ENCODE data around the gene COBL. TPM values are rescaled to one million over a fixed set of nuclear protein-coding genes. Genes with fewer than 3 reads are reported as not detected.

The COBL gene
- total RNA-seq, 1 experiment from 2014 or later: 63.6 TPM

- H3K4me3 Mint-ChIP-seq (ENCODE audit: unreplicated experiment): no peak overlapping the region
- intact Hi-C loops (cut with micrococcal nuclease; ENCODE audit: unreplicated experiment): no loop called here
- no peak overlapping the region for H3K27ac Mint-ChIP-seq (ENCODE audit: unreplicated experiment)
- no peak for TF ChIP-seq CTCF (IDR thresholded peaks at IDR 0.05; ENCODE audit: insufficient read depth in 1 of 2, low read depth in 1 of 2, low read length in 1 of 2, severe bottlenecking in 1 of 2, unreplicated experiment in 1 of 2)
- peaks cover 7% of the 10 kb centered on the region for H3K4me1 Mint-ChIP-seq (ENCODE audit: low read depth, unreplicated experiment)
- Histone ChIP-seq H3K9me3 (0 out of 2 replicates have a peak, but pooled peaks cover 4% of the 10 kb centered on the region), H3K4me1 (0 out of 2 replicates have a peak, but pooled peaks cover 4% of the 10 kb centered on the region), H3K36me3 (ENCODE audit: control insufficient read depth, insufficient read depth, low read length) (no peaks in the 10 kb centered on the region; the same call in 1 of the 2 replicates), H3K27me3 (replicated peaks; ENCODE audit: control insufficient read depth, insufficient read depth, low read length) (no peaks in the 10 kb centered on the region), H3K4me3 (ENCODE audit: low read depth, low read length) (no peak overlapping the region)
- CTCF ChIA-PET: interaction anchor here (0.7 kb wide), 1 partner anchor 60 kb away, joined by 3 read pairs; no protein-coding TSS in a partner anchor
- POLR2A ChIA-PET: no interaction called here
- no peak for DNase-seq
- no peaks in the 10 kb centered on the region for H3K27me3 Mint-ChIP-seq (ENCODE audit: insufficient read depth, unreplicated experiment)
- H3K9me3 Mint-ChIP-seq (ENCODE audit: unreplicated experiment): peaks cover 10% of the 10 kb centered on the region
- BruUV-seq (replicated peaks): no TSS peak
- peaks cover 1% of the 10 kb centered on the region for H3K36me3 Mint-ChIP-seq (ENCODE audit: insufficient read depth, unreplicated experiment)
Measured at GRCh38 chr7:51102828-51103227, 213.8 kb downstream of the COBL start.

- Mint-ChIP-seq H3K4me1 (ENCODE audit: low read depth, unreplicated experiment) (peaks cover 7% of the 10 kb centered on the region), H3K4me3 (ENCODE audit: unreplicated experiment) (no peak overlapping the region), H3K9me3 (ENCODE audit: unreplicated experiment) (peaks cover 13% of the 10 kb centered on the region), H3K27me3 (ENCODE audit: insufficient read depth, unreplicated experiment) (no peaks in the 10 kb centered on the region), H3K27ac (ENCODE audit: unreplicated experiment) (no peak overlapping the region), H3K36me3 (ENCODE audit: insufficient read depth, unreplicated experiment) (no peaks in the 10 kb centered on the region)
- 0 out of 2 replicates have a peak, but pooled peaks cover 4% of the 10 kb centered on the region for H3K4me1 ChIP-seq
- no TSS peak for BruUV-seq (replicated peaks)
- no peak for DNase-seq
- POLR2A ChIA-PET: no interaction called here
- H3K9me3 ChIP-seq: peaks cover 8% of the 10 kb centered on the region; the same call in 1 of the 2 replicates
- TF ChIP-seq CTCF (IDR thresholded peaks at IDR 0.05; ENCODE audit: insufficient read depth in 1 of 2, low read depth in 1 of 2, low read length in 1 of 2, severe bottlenecking in 1 of 2, unreplicated experiment in 1 of 2): no peak
- H3K27me3 ChIP-seq (replicated peaks; ENCODE audit: control insufficient read depth, insufficient read depth, low read length): no peaks in the 10 kb centered on the region
- no peaks in the 10 kb centered on the region for H3K36me3 ChIP-seq (ENCODE audit: control insufficient read depth, insufficient read depth, low read length)
- CTCF ChIA-PET: no interaction called here
- intact Hi-C loops (cut with micrococcal nuclease; ENCODE audit: unreplicated experiment): no loop called here
- H3K4me3 ChIP-seq (ENCODE audit: low read depth, low read length): no peak overlapping the region
Measured at GRCh38 chr7:51101111-51101757, 215.4 kb downstream of the COBL start.

GRCh38 chr7:51090411-51090810, 226.2 kb downstream of the COBL start:
- no peak overlapping the region for H3K4me3 ChIP-seq (ENCODE audit: low read depth, low read length)

More at GRCh38 chr7:51090411-51090810, 226.2 kb downstream of the COBL start:
- H3K27me3 ChIP-seq (replicated peaks; ENCODE audit: control insufficient read depth, insufficient read depth, low read length): no peaks in the 10 kb centered on the region
- no peak for DNase-seq
- no peak for TF ChIP-seq CTCF (IDR thresholded peaks at IDR 0.05; ENCODE audit: insufficient read depth in 1 of 2, low read depth in 1 of 2, low read length in 1 of 2, severe bottlenecking in 1 of 2, unreplicated experiment in 1 of 2)
- no TSS peak for BruUV-seq (replicated peaks)
- Mint-ChIP-seq H3K27ac (ENCODE audit: unreplicated experiment) (no peak overlapping the region), H3K4me3 (ENCODE audit: unreplicated experiment) (no peak overlapping the region), H3K27me3 (ENCODE audit: insufficient read depth, unreplicated experiment) (no peaks in the 10 kb centered on the region), H3K36me3 (ENCODE audit: insufficient read depth, unreplicated experiment) (peaks cover 28% of the 10 kb centered on the region), H3K4me1 (ENCODE audit: low read depth, unreplicated experiment) (no peaks in the 10 kb centered on the region), H3K9me3 (ENCODE audit: unreplicated experiment) (peaks cover 7% of the 10 kb centered on the region)
- CTCF ChIA-PET: interaction anchor here (1.5 kb wide), 1 partner anchor 72 kb away, joined by 4 read pairs; no protein-coding TSS in a partner anchor
- POLR2A ChIA-PET: no interaction called here
- H3K9me3 ChIP-seq: peaks cover 8% of the 10 kb centered on the region; the same call in 1 of the 2 replicates
- no peaks in the 10 kb centered on the region; the same call in 1 of the 2 replicates for H3K36me3 ChIP-seq (ENCODE audit: control insufficient read depth, insufficient read depth, low read length)
- intact Hi-C loops (cut with micrococcal nuclease; ENCODE audit: unreplicated experiment): no loop called here
- H3K4me1 ChIP-seq: no peaks in the 10 kb centered on the region

All from Caco-2 (cell line).